Transverse colon (tissue), 4 donors: ENCODE results near the gene CEACAM16. TPM values are rescaled to one million over a fixed set of nuclear protein-coding genes. Genes with fewer than 3 reads are reported as not detected.

Experiments used
- DNase-seq: peaks from one replicate; pipeline ENCODE4 v3.0.0-alpha.2; 2019
- H3K27ac ChIP-seq, 4 donors: fragments of 200-600 bp; sonication (generic); 2 replicates each; pipeline ENCODE4 v1.5.1; 2016 to 2018; ENCODE audit warnings: inconsistent platforms in 4 of 4
- H3K27me3 ChIP-seq: fragments of 200-600 bp; sonication (generic); 2 replicates; pipeline ENCODE4 v1.5.1; 2017; ENCODE audit warnings: inconsistent platforms
- H3K36me3 ChIP-seq, 4 donors: fragments of 200-600 bp; sonication (generic); 2 replicates each; pipeline ENCODE4 v1.5.1; 2017 to 2019; ENCODE audit warnings: inconsistent platforms in 4 of 4
- H3K4me1 ChIP-seq, 4 donors: fragments of 200-600 bp; sonication (generic); 2 replicates each; pipeline ENCODE4 v1.5.1; 2017 to 2020; ENCODE audit warnings: inconsistent platforms in 4 of 4
- H3K4me3 ChIP-seq, 4 donors: fragments of 200-600 bp; sonication (generic); 1 replicate in 1 of 4; 2 replicates in 3 of 4; pipeline versions ENCODE4 v1.5.1 to v1.6.1; 2017 to 2019; ENCODE audit warnings: inconsistent platforms in 4 of 4
- H3K9me3 ChIP-seq, 2 donors: fragments of 200-600 bp; sonication (generic); 2 replicates each; pipeline ENCODE4 v1.5.1; 2017 to 2019; ENCODE audit warnings: inconsistent platforms in 2 of 2
- EP300 ChIP-seq: sonication (generic); formaldehyde crosslinking; IDR thresholded peaks from one replicate; pipeline ENCODE4 v1.6.1; 2017; ENCODE audit warnings: antibody characterized with exemption, low read depth
- POLR2A ChIP-seq: fragments of 450-650 bp; IDR thresholded peaks from one replicate; pipeline ENCODE4 v1.6.1; 2016; ENCODE audit warnings: antibody characterized with exemption, mild to moderate bottlenecking, moderate library complexity
- POLR2AphosphoS5 ChIP-seq, 3 donors: sonication (generic); formaldehyde crosslinking; IDR thresholded peaks; one replicate each; pipeline ENCODE4 v1.6.1; 2016; ENCODE audit warnings: antibody characterized with exemption in 3 of 3
- WGBS, 2 donors: methylation state at CpG; one replicate each; pipeline ENCODE4 v1.1.5; 2018; ENCODE audit warnings: low coverage in 1 of 2; 5-methylcytosine and 5-hydroxymethylcytosine counted together
- in situ Hi-C, 4 donors: fragments of 200-750 bp; cut with MboI; loops; one replicate each; pipeline versions ENCODE4 v1.15.0 to v1.15.1; 2017; ENCODE audit warnings: low sequenced_read_pairs in 3 of 4, low pct_ligation_motif_present in 1 of 4, low pct_unique_long_range_greater_than_20kb in 1 of 4
- intact Hi-C: fragments of 100-400 bp; cut with DNase I; formaldehyde crosslinking; loops from one replicate; pipeline ENCODE4 v1.15.1; 2023; ENCODE audit warnings: low total_unique reads
- small RNA-seq, 4 donors: library from RNA; depleted of rRNA; stranded (forward); fragments of <200 nt; gene quantifications; one replicate each; pipeline ENCODE3, GENCODE V24; 2016
- total RNA-seq, 4 donors: library from RNA; depleted of rRNA; stranded (reverse); fragments of >200 nt; gene quantifications; one replicate each; pipeline ENCODE4 v1.1.0, GENCODE V29; 2016
- TF ChIP-seq, protein P1 (sequence below), 5 experiments: fragments of 200-600 bp in 3 of 5; fragments of 450-650 bp in 2 of 5; sonication (generic) in 3 of 5; IDR thresholded peaks; 1 replicate in 2 of 5; 2 replicates in 3 of 5; pipeline ENCODE4 v1.5.1; 2016 to 2017; ENCODE audit warnings: antibody characterized with exemption in 5 of 5, inconsistent platforms in 3 of 5, mild to moderate bottlenecking in 2 of 5, moderate library complexity in 1 of 5

Gene CEACAM16
- total RNA-seq, 4 donors from 2014 or later = not detected

DNA sequence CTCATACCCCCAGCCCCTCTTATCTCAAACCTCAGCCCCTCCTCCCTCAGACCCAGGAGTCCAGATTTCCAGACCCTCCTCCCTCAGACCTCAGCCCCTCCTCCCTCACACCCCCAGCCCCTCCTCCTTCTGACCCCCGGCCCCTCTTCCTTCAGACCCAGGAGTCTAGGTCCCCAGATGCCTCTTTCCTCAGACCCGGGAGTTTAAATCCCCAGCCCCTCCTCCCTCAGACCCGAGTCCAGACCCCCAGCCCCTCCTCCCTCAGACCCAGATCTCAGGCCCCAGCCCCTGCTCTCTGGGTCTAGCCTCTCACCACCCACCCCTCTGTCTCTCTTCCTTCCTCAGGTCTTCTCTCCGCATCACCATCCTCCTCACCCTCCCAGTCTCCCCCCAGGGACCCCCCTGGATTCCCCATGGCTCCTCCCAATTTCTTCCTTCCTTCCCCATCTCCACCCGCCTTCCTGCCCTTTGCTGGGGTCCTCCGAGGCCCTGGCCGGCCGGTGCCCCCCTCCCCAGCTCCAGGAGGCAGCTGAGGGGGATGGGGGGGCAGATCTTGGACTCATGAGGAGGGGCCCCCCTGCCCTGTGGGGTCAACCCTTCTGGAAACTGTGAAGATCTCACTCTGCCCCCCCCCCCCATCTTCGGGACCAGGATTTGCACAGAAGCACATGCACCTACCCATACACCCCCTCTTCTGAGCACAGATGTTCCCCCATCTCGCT is 60.3 kb downstream of the CEACAM16 start:
- no peaks in the 10 kb centered on the region for H3K9me3 ChIP-seq
- TF ChIP-seq POLR2AphosphoS5 (IDR thresholded peaks at IDR 0.05) (no peak), POLR2A (no peak), EP300 (no peak)
- TF ChIP-seq, protein P1, sequence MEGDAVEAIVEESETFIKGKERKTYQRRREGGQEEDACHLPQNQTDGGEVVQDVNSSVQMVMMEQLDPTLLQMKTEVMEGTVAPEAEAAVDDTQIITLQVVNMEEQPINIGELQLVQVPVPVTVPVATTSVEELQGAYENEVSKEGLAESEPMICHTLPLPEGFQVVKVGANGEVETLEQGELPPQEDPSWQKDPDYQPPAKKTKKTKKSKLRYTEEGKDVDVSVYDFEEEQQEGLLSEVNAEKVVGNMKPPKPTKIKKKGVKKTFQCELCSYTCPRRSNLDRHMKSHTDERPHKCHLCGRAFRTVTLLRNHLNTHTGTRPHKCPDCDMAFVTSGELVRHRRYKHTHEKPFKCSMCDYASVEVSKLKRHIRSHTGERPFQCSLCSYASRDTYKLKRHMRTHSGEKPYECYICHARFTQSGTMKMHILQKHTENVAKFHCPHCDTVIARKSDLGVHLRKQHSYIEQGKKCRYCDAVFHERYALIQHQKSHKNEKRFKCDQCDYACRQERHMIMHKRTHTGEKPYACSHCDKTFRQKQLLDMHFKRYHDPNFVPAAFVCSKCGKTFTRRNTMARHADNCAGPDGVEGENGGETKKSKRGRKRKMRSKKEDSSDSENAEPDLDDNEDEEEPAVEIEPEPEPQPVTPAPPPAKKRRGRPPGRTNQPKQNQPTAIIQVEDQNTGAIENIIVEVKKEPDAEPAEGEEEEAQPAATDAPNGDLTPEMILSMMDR (IDR thresholded peaks at IDR 0.05) = no peak
- in situ Hi-C loops = no loop called here
- no peak for DNase-seq
- H3K4me3 ChIP-seq = no peak overlapping the region
- H3K27me3 ChIP-seq = no peaks in the 10 kb centered on the region
- H3K27ac ChIP-seq = peak overlapping the region in 2 of 4 donors; percentile 98
- intact Hi-C loops = no loop called here
- WGBS, 2 donors = 74 to 80% methylated on average over 3 to 10 of the region's 10 CpGs
- H3K36me3 ChIP-seq = peaks cover 0 to 7% (median 2%) of the 10 kb centered on the region in 4 donors
- peaks cover 31 to 57% (median 49%) of the 10 kb centered on the region in 4 donors for H3K4me1 ChIP-seq

Small RNA genes lying within 50 kb of the gene (small RNA-seq; reads per million reads assigned to genes)
- 0 reads per million in 4 donors for gene RF00285

Other genes with a start within 250 kb of the CEACAM16 start
- 10 to 100 TPM in 1 of 4 donors, 1 to 10 TPM in 3; 6.4 to 59.7 (median 8.4) TPM for gene ZNF180, start 198.6 kb upstream of the CEACAM16 start, total RNA-seq
- under 1 TPM in 2 of 4 donors, not detected in 2; 0.48 to 0.68 TPM for gene CEACAM20, start 169.5 kb upstream of the CEACAM16 start, total RNA-seq
- gene IGSF23, start 85.6 kb upstream of the CEACAM16 start, total RNA-seq = not detected
- 10 to 100 TPM; 26.2 to 49.0 (median 33.3) TPM for gene PVR, start 55.2 kb upstream of the CEACAM16 start, total RNA-seq
- 10 to 100 TPM in 2 of 4 donors, 1 to 10 TPM in 2; 3.8 to 19.1 (median 9.9) TPM for gene CEACAM19, start 27.7 kb upstream of the CEACAM16 start, total RNA-seq
- 100 to 1,000 TPM in 1 of 4 donors, 10 to 100 TPM in 3; 43.8 to 181 (median 69.5) TPM for gene BCL3, start 49.6 kb downstream of the CEACAM16 start, total RNA-seq
- 100 to 1,000 TPM in 3 of 4 donors, 10 to 100 TPM in 1; 96.1 to 210 (median 145) TPM for gene CBLC, start 78.7 kb downstream of the CEACAM16 start, total RNA-seq
- gene BCAM, start 110.0 kb downstream of the CEACAM16 start, total RNA-seq = 10 to 100 TPM in 3 of 4 donors, 1 to 10 TPM in 1; 7.9 to 95.1 (median 23.1) TPM
- 100 to 1,000 TPM in 3 of 4 donors, 10 to 100 TPM in 1; 93.7 to 147 (median 125) TPM for gene NECTIN2, start 147.1 kb downstream of the CEACAM16 start, total RNA-seq
- gene TOMM40, start 192.1 kb downstream of the CEACAM16 start, total RNA-seq = 100 to 1,000 TPM in 1 of 4 donors, 10 to 100 TPM in 3; 36.0 to 101 (median 53.8) TPM
- 100 to 1,000 TPM in 2 of 4 donors, 10 to 100 TPM in 2; 72.2 to 214 (median 132) TPM for gene APOE, start 206.6 kb downstream of the CEACAM16 start, total RNA-seq
- 10 to 100 TPM in 3 of 4 donors, not detected in 1; 10.8 to 48.4 (median 34.8) TPM for gene APOC1, start 215.5 kb downstream of the CEACAM16 start, total RNA-seq
- gene APOC4, start 243.1 kb downstream of the CEACAM16 start, total RNA-seq = not detected
- under 1 TPM in 1 of 4 donors, not detected in 3; 0.68 TPM for gene APOC2, start 246.9 kb downstream of the CEACAM16 start, total RNA-seq